GM19035 (cell line): ENCODE data around the gene DES.

Experiments
- ATAC-seq: cut with Tn5 transposase; IDR thresholded peaks from one replicate; pipeline ENCODE4 v1.9.1; 2021; ENCODE audit not compliant: unreplicated experiment

Gene DES

DNA sequence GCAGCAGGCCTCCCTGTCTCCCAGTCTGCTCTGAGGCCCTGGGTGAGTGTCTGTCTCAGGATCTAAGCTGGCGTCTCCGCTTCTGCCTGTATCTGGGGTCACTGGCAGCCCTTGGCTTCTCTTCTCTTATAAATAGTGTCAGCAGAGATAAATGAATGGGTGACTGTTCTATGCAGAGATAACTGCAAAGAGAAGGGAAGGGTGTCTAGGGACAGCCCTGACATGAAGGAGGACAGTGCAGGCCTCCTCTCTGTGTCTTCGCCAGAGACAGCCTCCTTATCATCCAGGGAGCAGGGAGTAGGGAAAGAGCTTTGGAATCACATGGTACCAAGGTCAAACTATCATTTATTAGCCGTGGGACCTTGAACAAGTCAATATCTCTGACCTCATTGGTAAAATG is 52.3 kb downstream of the DES start:
- no peak for ATAC-seq

DNA sequence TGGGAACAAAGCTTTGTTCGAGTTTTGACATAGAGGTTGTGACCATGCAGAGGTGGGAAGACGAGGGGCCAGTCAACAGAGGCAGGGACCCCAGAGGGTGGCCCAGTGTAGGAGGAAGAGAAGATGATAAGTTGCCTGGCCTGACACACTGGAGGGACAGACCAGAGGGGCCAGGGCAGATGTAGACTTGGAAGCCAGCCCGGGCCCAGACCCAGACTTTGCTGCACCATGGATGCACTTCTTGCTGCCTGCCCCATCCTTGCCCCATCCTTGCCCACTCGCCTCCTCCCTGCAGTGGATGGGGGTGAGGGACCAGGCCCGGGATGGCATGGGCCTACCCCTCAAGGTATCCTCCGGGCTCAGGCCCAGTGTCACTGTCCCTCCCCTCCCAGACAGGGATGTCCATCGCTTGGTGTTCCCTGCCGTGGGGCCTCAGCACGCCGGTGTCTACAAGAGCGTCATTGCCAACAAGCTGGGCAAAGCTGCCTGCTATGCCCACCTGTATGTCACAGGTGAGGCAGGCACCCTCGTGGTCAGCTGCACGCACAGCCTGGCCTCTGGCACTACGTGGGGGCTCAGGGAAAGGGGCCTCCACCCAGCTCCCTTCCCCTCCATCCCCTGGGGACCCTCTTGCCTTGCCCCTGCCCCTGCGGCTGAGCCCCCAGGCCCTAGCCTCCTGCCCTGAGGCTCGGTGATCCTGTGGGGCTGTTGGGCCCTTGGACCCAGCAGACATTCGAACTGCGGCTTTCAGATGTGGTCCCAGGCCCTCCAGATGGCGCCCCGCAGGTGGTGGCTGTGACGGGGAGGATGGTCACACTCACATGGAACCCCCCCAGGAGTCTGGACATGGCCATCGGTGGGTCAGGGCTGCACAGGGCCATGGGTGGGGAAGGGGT is 53.5 kb downstream of the DES start:
- ATAC-seq, result no peak

DNA sequence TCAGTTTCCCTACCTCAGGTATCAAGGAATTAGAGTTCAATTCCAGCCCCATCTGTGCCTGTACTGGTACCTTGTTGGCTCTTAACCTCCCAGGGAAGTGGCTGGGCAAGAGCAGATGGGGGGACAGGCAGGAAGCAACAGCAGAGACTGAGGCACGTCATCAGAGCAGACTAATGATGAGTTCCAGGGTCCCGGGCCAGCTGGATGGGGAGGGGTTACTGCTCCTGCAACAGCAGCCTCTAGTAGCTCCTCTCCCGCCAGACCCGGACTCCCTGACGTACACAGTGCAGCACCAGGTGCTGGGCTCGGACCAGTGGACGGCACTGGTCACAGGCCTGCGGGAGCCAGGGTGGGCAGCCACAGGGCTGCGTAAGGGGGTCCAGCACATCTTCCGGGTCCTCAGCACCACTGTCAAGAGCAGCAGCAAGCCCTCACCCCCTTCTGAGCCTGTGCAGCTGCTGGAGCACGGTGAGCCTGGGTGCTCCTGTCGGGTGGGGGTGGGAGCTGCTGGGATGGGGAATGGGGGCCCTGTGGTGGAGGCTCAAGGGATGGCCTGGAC is 54.5 kb downstream of the DES start:
- no peak for ATAC-seq

DNA sequence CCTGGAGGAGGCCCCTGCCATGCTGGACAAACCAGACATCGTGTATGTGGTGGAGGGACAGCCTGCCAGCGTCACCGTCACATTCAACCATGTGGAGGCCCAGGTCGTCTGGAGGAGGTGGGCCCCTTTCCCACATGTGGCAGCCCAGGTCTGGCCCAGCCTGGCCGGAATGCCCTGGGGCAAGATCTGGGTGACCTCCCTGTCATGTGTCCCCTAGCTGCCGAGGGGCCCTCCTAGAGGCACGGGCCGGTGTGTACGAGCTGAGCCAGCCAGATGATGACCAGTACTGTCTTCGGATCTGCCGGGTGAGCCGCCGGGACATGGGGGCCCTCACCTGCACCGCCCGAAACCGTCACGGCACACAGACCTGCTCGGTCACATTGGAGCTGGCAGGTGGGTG is 55.3 kb downstream of the DES start:
- no peak for ATAC-seq

DNA sequence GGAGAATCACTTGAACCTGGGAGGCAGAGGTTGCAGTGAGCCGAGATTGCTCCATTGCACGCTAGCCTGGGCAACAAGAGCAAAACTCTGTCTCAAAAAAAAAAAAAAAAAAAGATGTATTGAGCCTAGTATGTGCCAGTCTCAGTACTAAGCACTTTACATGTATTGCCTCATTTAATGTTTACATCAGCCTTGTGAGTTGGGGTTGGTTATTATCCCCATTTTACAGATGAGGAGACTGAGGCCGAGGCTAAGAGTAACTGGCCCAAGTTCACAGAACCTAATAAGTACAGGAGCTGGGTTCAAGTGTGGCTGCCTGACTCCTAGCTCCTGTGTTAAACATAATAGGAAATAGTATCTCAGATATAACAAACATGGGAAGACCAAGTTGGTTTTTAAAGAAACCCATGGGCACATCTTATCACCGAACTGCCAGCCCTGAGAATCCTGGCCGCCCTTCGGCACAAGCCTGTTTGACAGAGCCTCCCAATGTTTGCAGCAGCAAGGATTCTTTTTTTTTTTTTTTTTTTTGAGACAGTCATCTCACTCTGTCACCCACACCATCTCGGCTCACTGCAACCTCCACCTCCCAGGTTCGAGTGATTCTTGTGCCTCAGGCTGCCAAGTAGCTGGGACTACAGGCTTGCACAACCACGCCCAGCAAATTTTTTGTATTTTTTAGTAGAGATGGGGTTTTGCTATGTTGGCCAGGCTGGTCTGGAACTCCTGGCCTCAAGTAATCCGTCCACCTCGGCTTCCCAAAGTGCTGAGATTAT is 56.3 kb downstream of the DES start:
- no peak for ATAC-seq

DNA sequence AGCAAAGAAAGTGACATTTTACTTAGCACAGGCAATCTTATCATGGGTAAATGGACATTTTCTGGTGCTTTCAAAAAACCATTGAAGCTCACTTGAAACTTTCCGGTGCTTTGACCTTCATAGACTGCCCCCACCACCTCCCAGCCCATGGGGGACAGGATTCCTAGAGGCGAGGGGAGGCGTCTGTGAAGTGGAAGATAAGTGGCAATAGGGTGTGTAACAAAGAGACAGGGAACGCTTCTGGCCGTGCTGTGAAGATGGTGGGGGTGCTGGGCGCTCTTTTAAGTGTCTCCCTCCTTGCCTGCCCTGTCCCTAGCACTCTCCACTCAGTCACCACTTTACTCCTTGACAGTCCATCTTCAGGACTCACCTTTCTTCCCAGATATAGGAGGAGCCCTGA is 57.1 kb downstream of the DES start:
- no peak for ATAC-seq

DNA sequence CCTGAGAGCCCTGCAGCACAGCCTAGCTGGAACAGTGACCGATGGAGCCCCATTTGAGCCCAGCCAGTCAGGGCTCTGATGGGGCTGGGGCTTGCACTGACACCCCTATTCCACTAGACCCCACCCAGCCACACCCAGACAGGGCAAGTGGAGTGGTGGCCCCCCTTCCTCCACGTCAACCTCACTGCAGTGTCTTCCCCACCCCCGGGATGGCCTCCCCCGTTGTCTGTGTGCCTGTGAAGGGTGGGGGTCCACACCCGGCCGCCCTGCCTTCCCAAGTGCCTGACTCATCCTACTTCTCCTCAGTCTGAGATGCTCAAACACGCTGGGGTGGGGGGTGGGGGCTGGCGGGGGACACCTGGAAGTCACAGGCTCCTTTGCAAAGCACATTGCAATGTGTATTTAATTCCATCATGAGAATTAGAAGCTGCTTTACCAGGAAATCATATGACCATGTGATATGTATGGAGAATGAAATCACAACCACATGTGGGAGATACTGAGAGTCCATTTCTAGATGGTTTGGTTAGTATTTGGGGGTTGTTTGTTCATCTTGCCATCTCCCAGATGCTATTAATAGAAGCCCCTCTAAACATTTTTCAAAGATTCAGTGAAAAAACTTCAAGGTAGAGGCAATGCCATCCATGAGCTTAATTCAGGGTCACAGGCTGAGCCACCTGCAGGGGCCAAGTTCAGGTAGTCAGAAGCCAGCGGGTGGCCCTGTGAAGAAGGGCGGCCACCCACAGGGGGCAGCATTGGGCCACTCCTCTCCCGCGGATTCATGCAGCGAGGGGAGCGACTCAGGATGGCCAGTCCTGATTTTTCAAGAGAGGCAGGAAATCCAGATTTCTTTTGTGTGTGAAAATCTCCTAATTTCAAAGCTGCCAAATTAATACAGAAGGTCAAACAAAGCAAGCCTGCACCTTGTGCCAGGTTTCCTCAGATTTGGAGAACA is 57.8 kb downstream of the DES start:
- ATAC-seq, result no peak
